Smooth muscle cell of trachea (primary cell): ENCODE data around the gene PCLO. TPM values are rescaled to one million over a fixed set of nuclear protein-coding genes. Genes with fewer than 3 reads are reported as not detected.

Source experiments
- total RNA-seq: library from RNA; depleted of rRNA; stranded (reverse); fragments of >200 nt; gene quantifications from 2 replicates; pipeline ENCODE4 v1.2.1, GENCODE V29; 2014

Gene PCLO
- under 0.01 and 0.33 TPM in 2 replicates for total RNA-seq

GRCh38 chr7:83162402-83163256, at the start of gene PCLO:
Gene PCLO (minus strand): TSS chr7:83162884. CDS start chr7:83162592, 292 bp downstream.

